22Rv1 (cell line): Measurements from ENCODE around the gene PSMC5.
A peak's percentile ranks its signal among the peaks of the same experiment; 100 is the strongest.

ENCODE experiments used
- CTCF ChIP-seq: fragments of 450-650 bp; IDR thresholded peaks from 2 replicates; pipeline ENCODE4 v1.5.1; 2017; ENCODE audit warnings: mild to moderate bottlenecking
- ZFX ChIP-seq: fragments of 450-650 bp; IDR thresholded peaks from 2 replicates; pipeline ENCODE4 v1.6.1; 2017; ENCODE audit warnings: antibody characterized with exemption, borderline replicate concordance

GRCh38 chr17:63842540-63843386 lies 15.5 kb downstream of the PSMC5 start, which contains the start of gene SMARCD2:
- TF ChIP-seq ZFX (no peak), CTCF (peak; percentile 12; the same call in 1 of the 2 replicates)
